Measurements from ENCODE around the gene ZNF772. TPM values are rescaled to one million over a fixed set of nuclear protein-coding genes. Genes with fewer than 3 reads are reported as not detected.
A peak's percentile ranks its signal among the peaks of the same experiment; 100 is the strongest.
"Not testable (repeated sequence)": the region's sequence is repeated elsewhere in the genome, so short reads cannot be mapped to it uniquely, and the experiment has no call there.

The ZNF772 gene
- total RNA-seq, 1 experiment from 2014 or later, result 0.37 TPM

GRCh38 chr19:57506163-57506562 lies 28.8 kb upstream of the ZNF772 start (continued):
- no peak for TF ChIP-seq TCF7L2 (IDR thresholded peaks at IDR 0.05; ENCODE audit: borderline replicate concordance, extremely low read depth, insufficient read depth, insufficient read length)
- no peak for TF ChIP-seq ELF1 (IDR thresholded peaks at IDR 0.05; ENCODE audit: borderline replicate concordance, low read depth)
- TF ChIP-seq CBX3 (IDR thresholded peaks at IDR 0.05; ENCODE audit: low read depth), result no peak

DNA sequence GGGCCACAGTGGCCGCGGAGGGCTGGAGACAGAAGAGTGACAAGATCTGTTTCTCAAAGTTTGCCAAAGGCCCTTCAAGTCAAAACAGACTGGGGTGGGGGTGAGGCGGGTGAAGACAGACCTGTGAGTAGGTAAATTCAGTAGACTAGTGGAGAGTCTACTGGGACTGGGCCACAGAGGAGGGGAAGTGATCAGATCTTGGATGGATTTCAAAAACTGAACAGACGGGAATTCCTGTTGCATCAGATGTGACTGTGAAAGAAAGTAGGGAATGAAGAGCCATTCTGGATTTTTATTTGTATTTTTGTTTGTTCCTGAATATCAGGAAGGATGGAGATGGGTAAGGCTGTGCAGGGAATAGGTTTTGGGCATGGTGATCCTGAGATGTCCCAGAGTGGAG lies 23.0 kb upstream of the ZNF772 start:
- H3K9me2 ChIP-seq (ENCODE audit: insufficient read depth); H3K4me2 ChIP-seq (ENCODE audit: low read length); POLR2A ChIA-PET; RAD21 ChIA-PET (ENCODE audit: low non-redundant PET in 1 of 2, low total read pairs in 2 of 2, uncharacterized antibody in 2 of 2, unreplicated experiment in 2 of 2); H4K20me1 ChIP-seq (ENCODE audit: insufficient read depth); H3K4me3 ChIP-seq (replicated peaks in 1 of 2; ENCODE audit: low read depth in 1 of 2, low read length in 2 of 2); DNase-seq (ENCODE audit: low read depth, low spot score); H3K79me2 ChIP-seq (ENCODE audit: insufficient read depth, low read length); H3K27ac ChIP-seq (ENCODE audit: low read depth, low read length); BruUV-seq (replicated peaks); H3K9me3 ChIP-seq (ENCODE audit: control insufficient read depth in 1 of 2, insufficient read depth in 1 of 2, low read depth in 1 of 2, low read length in 2 of 2); H3K9ac ChIP-seq (ENCODE audit: low read length); intact Hi-C loops (cut with micrococcal nuclease); H3K4me1 ChIP-seq (ENCODE audit: control insufficient read depth in 1 of 2, insufficient read depth in 2 of 2, low read length in 2 of 2); CTCF ChIA-PET; H2AFZ ChIP-seq (ENCODE audit: low read depth, low read length, poor library complexity, severe bottlenecking); ATAC-seq; H3K27me3 ChIP-seq (ENCODE audit: insufficient read depth, low read length); H3K36me3 ChIP-seq (ENCODE audit: control insufficient read depth in 1 of 2, insufficient read depth in 2 of 2, low read length in 2 of 2): not testable (repeated sequence)

DNA sequence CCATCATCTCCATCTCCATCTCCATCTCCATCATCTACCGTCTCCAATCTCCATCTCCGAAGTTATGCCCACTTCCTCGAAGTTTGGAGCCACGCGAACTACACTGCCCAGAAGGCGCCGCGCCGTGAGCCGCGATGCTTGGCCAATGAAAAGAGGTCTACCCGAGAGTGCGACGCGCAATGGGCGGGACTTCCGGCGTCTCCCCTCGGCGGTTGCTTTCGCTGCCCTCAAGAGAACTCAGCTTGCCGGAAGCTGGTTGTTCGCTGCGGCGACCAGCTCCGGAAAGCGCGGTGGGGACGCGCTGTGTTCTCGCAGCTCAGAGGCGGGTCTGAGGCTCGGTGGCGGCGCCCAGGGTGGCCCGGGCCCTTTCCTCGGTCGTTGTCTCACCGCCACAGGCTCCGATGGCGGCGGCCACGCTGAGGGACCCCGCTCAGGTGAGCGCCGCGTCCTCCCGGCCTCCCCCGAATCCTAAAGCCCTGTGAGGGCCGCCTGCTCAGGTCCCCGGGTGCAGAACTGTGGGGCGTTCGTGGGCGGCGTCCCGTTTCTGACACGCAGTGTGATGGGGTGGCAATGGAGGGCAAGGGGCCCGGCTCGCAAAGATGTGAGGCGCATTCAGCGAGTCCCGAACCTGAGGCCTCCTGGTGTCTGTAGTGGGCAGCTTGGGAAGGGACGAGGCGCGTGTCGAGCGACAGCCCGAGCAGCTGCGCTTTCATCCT lies 22.5 kb upstream of the ZNF772 start, which contains the start of gene ZNF773:
Gene ZNF773, plus strand, starts transcription at position 259 of the 716 bp plus-strand sequence. Its CDS starts 143 bp downstream, at position 402.
- H3K9ac ChIP-seq (ENCODE audit: low read length); ATAC-seq; H3K4me3 ChIP-seq (replicated peaks in 1 of 2; ENCODE audit: low read depth in 1 of 2, low read length in 2 of 2); H3K4me1 ChIP-seq (ENCODE audit: control insufficient read depth in 1 of 2, insufficient read depth in 2 of 2, low read length in 2 of 2); H4K20me1 ChIP-seq (ENCODE audit: insufficient read depth); H3K4me2 ChIP-seq (ENCODE audit: low read length); H3K27ac ChIP-seq (ENCODE audit: low read depth, low read length); H3K9me2 ChIP-seq (ENCODE audit: insufficient read depth); intact Hi-C loops (cut with micrococcal nuclease); H3K27me3 ChIP-seq (ENCODE audit: insufficient read depth, low read length); RAD21 ChIA-PET (ENCODE audit: low non-redundant PET in 1 of 2, low total read pairs in 2 of 2, uncharacterized antibody in 2 of 2, unreplicated experiment in 2 of 2); H3K79me2 ChIP-seq (ENCODE audit: insufficient read depth, low read length); DNase-seq (ENCODE audit: low read depth, low spot score); CTCF ChIA-PET; H3K9me3 ChIP-seq (ENCODE audit: control insufficient read depth in 1 of 2, insufficient read depth in 1 of 2, low read depth in 1 of 2, low read length in 2 of 2); H2AFZ ChIP-seq (ENCODE audit: low read depth, low read length, poor library complexity, severe bottlenecking); BruUV-seq (replicated peaks); POLR2A ChIA-PET; H3K36me3 ChIP-seq (ENCODE audit: control insufficient read depth in 1 of 2, insufficient read depth in 2 of 2, low read length in 2 of 2): not testable (repeated sequence)

- ATAC-seq; H3K4me3 ChIP-seq (replicated peaks in 1 of 2; ENCODE audit: low read depth in 1 of 2, low read length in 2 of 2); intact Hi-C loops (cut with micrococcal nuclease); H2AFZ ChIP-seq (ENCODE audit: low read depth, low read length, poor library complexity, severe bottlenecking); CTCF ChIA-PET; H3K9me3 ChIP-seq (ENCODE audit: control insufficient read depth in 1 of 2, insufficient read depth in 1 of 2, low read depth in 1 of 2, low read length in 2 of 2); H3K9me2 ChIP-seq (ENCODE audit: insufficient read depth); H3K27me3 ChIP-seq (ENCODE audit: insufficient read depth, low read length); H3K4me2 ChIP-seq (ENCODE audit: low read length); H4K20me1 ChIP-seq (ENCODE audit: insufficient read depth); POLR2A ChIA-PET; H3K36me3 ChIP-seq (ENCODE audit: control insufficient read depth in 1 of 2, insufficient read depth in 2 of 2, low read length in 2 of 2); RAD21 ChIA-PET (ENCODE audit: low non-redundant PET in 1 of 2, low total read pairs in 2 of 2, uncharacterized antibody in 2 of 2, unreplicated experiment in 2 of 2); H3K27ac ChIP-seq (ENCODE audit: low read depth, low read length); DNase-seq (ENCODE audit: low read depth, low spot score); H3K9ac ChIP-seq (ENCODE audit: low read length); BruUV-seq (replicated peaks); H3K4me1 ChIP-seq (ENCODE audit: control insufficient read depth in 1 of 2, insufficient read depth in 2 of 2, low read length in 2 of 2); H3K79me2 ChIP-seq (ENCODE audit: insufficient read depth, low read length): not testable (repeated sequence)
Measured at GRCh38 chr19:57499332-57499679, 21.9 kb upstream of the ZNF772 start.

- BruUV-seq (replicated peaks), result TSS peak; percentile 39
- H3K9ac ChIP-seq (ENCODE audit: low read length), result not testable (repeated sequence)
Measured at GRCh38 chr19:57488299-57488644, 10.9 kb upstream of the ZNF772 start.

More at GRCh38 chr19:57488299-57488644, 10.9 kb upstream of the ZNF772 start:
- H3K9me2 ChIP-seq (ENCODE audit: insufficient read depth); H2AFZ ChIP-seq (ENCODE audit: low read depth, low read length, poor library complexity, severe bottlenecking); H3K4me2 ChIP-seq (ENCODE audit: low read length); H3K4me3 ChIP-seq (replicated peaks in 1 of 2; ENCODE audit: low read depth in 1 of 2, low read length in 2 of 2); CTCF ChIA-PET; H3K9me3 ChIP-seq (ENCODE audit: control insufficient read depth in 1 of 2, insufficient read depth in 1 of 2, low read depth in 1 of 2, low read length in 2 of 2); RAD21 ChIA-PET (ENCODE audit: low non-redundant PET in 1 of 2, low total read pairs in 2 of 2, uncharacterized antibody in 2 of 2, unreplicated experiment in 2 of 2); H3K27me3 ChIP-seq (ENCODE audit: insufficient read depth, low read length); H3K36me3 ChIP-seq (ENCODE audit: control insufficient read depth in 1 of 2, insufficient read depth in 2 of 2, low read length in 2 of 2); POLR2A ChIA-PET; H3K79me2 ChIP-seq (ENCODE audit: insufficient read depth, low read length); H4K20me1 ChIP-seq (ENCODE audit: insufficient read depth); intact Hi-C loops (cut with micrococcal nuclease); DNase-seq (ENCODE audit: low read depth, low spot score); H3K4me1 ChIP-seq (ENCODE audit: control insufficient read depth in 1 of 2, insufficient read depth in 2 of 2, low read length in 2 of 2); H3K27ac ChIP-seq (ENCODE audit: low read depth, low read length); ATAC-seq: not testable (repeated sequence)

Data from HCT116 (cell line).